ENCODE data around the gene HSPG2. TPM values are rescaled to one million over a fixed set of nuclear protein-coding genes. Genes with fewer than 3 reads are reported as not detected.

Gene HSPG2
- total and polyA plus RNA-seq, 9 of the 15 experiments (the other 6 are each of a cell fraction or from before 2014, with no cell fraction given): 0.14 to 160 (median 15.7) TPM

DNA sequence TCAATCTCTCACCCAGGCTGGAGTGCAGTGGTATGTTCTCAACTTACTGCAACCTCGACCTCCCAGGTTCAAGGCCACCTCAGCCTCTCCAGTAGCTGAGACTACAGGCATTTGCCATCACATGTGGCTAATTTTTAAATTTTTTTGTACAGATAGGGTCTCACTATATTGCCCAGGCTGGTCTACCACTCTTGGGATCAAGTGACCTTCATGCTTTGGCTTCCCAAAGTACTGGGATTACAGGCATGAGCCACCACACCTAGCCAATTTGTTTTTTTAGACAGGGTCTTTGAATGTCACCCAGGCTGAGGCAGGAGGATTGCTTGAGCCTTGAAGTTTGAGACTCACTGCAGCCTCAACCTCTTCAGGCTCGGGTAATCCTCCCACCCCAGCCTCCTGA is 144.0 kb downstream of the HSPG2 start (continued):
- TF ChIP-seq ELK3 (CRISPR knock-in tag; IDR thresholded peaks at IDR 0.05) (no peak), KDM1A (IDR thresholded peaks at IDR 0.05) (0 out of 4 replicates have a peak, but pooled peaks of 1 of the 2 experiments have one; percentile 10), BCOR (IDR thresholded peaks at IDR 0.05) (peak; percentile 15; the same call in 1 of the 2 replicates)

DNA sequence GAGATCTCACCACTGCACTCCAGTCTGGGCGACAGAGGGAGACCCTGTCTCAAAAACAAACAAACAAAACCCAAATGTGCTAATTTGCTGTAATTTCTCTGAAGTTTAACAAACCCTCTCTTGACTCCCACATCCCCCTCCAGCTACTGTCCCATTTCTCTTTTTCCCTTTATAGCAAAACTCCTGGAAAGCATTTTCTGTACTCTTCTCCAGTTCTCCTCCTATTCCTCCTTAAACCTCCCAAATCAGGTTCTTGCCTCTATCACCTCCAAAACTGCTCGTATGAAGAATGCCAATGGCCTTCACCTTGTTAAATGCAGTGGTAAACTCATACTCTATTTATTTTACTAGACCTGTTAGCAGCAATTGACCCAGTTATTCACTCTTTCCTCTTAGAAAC is 150.5 kb downstream of the HSPG2 start:
- Histone ChIP-seq H3K4me2 (ENCODE audit: insufficient read depth, low read length) (no peak overlapping the region), H3K79me2 (ENCODE audit: control insufficient read depth, insufficient read depth, low read length) (peaks cover 14% of the 10 kb centered on the region), H3K27ac (ENCODE audit: extremely low read depth, low read depth, low read length) (no peak overlapping the region), H3K4me3 (no peak overlapping the region), H3K9me1 (ENCODE audit: control insufficient read depth, insufficient read depth, low read length) (no peaks in the 10 kb centered on the region), H3K36me3 (ENCODE audit: control insufficient read depth, insufficient read depth, low read length) (no peaks in the 10 kb centered on the region), H3K27me3 (ENCODE audit: control insufficient read depth in 2 of 2, insufficient read depth in 2 of 2, low read length in 2 of 2) (no peaks in the 10 kb centered on the region), H3K9me3 (replicated peaks; ENCODE audit: control insufficient read depth, insufficient read depth, low read depth, low read length) (no peaks in the 10 kb centered on the region), H3K4me1 (replicated peaks in 1 of 2; ENCODE audit: control insufficient read depth in 2 of 2, insufficient read depth in 2 of 2, low read length in 2 of 2) (peaks cover 21 to 43% of the 10 kb centered on the region in 2 experiments), H2AFZ (ENCODE audit: low read depth, low read length) (no peak overlapping the region; the same call in 1 of the 2 replicates), H4K20me1 (replicated peaks; ENCODE audit: control insufficient read depth, insufficient read depth, low read length) (no peaks in the 10 kb centered on the region; the same call in 1 of the 2 replicates), H3K9ac (ENCODE audit: insufficient read depth in 1 of 2, low read depth in 2 of 2, low read length in 2 of 2) (no peak overlapping the region)
- 78% methylated on average over 2 of the region's 2 CpGs for WGBS (ENCODE audit: insufficient coverage, low coverage, missing lambda C conversion rate)
- BruUV-seq (replicated peaks): no TSS peak
- POLR2A ChIA-PET: no interaction called here
- in situ Hi-C loops (cut with MboI) (no loop called here), intact Hi-C loops (cut with micrococcal nuclease) (no loop called here)
- DNase-seq (ENCODE audit: extremely low read depth in 1 of 4, low spot score in 3 of 4) (no peak), FAIRE-seq (no peak), ATAC-seq (no peak)
- TF ChIP-seq ZNF280A (IDR thresholded peaks at IDR 0.05; ENCODE audit: low read depth, partially characterized antibody) (peak; percentile 51), CBX3 (IDR thresholded peaks at IDR 0.05; ENCODE audit: borderline replicate concordance in 1 of 2, low read length in 2 of 2) (0 out of 3 replicates have a peak, but pooled peaks of 1 of the 2 experiments have one; percentile 33), MEIS2 (IDR thresholded peaks at IDR 0.05; ENCODE audit: partially characterized antibody) (no peak), RBBP5 (IDR thresholded peaks at IDR 0.05; ENCODE audit: borderline replicate concordance, insufficient read depth, low read length, poor library complexity, severe bottlenecking) (no peak), CBX2 (IDR thresholded peaks at IDR 0.05; ENCODE audit: insufficient read depth, low read length, poor library complexity, severe bottlenecking) (no peak), ZFP36 (IDR thresholded peaks at IDR 0.05; ENCODE audit: low read depth, low read length, partially characterized antibody) (peak; percentile 83)
- CTCF ChIA-PET (ENCODE audit: low intra/inter-chr PET ratio): no interaction called here
